Amniotic stem cell (primary cell): Measurements from ENCODE around the gene NPIPB6.
"Not testable (repeated sequence)": the region's sequence is repeated elsewhere in the genome, so short reads cannot be mapped to it uniquely, and the experiment has no call there.

Experiments
- DNase-seq: peaks from one replicate; lab custom pipeline; 2025; lab: John Stamatoyannopoulos, UW

NPIPB6 gene

DNA sequence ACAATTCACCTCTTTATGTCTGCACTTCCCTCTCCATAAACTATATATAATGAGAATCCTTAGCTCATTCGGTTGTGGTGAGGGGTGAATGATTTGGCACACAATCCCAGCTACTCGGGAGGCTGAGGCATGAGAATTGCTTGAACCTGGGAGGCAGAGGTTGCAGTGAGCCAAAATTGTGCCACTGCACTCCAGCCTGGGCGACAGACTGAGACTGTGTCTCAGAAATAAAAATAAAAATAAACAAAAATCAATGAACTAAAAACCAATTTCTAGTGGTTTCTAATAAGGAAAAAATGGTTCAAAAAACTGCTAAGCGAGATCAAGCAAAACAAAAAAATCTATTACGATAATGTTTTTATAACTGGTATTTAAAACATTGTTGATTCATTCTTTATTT lies at the start of gene NPIPB6:
Gene NPIPB6, minus strand, starts transcription at position 101 of the 400 bp plus-strand sequence. CDS start 686 bp downstream, outside the sequence.
- DNase-seq: not testable (repeated sequence)

DNA sequence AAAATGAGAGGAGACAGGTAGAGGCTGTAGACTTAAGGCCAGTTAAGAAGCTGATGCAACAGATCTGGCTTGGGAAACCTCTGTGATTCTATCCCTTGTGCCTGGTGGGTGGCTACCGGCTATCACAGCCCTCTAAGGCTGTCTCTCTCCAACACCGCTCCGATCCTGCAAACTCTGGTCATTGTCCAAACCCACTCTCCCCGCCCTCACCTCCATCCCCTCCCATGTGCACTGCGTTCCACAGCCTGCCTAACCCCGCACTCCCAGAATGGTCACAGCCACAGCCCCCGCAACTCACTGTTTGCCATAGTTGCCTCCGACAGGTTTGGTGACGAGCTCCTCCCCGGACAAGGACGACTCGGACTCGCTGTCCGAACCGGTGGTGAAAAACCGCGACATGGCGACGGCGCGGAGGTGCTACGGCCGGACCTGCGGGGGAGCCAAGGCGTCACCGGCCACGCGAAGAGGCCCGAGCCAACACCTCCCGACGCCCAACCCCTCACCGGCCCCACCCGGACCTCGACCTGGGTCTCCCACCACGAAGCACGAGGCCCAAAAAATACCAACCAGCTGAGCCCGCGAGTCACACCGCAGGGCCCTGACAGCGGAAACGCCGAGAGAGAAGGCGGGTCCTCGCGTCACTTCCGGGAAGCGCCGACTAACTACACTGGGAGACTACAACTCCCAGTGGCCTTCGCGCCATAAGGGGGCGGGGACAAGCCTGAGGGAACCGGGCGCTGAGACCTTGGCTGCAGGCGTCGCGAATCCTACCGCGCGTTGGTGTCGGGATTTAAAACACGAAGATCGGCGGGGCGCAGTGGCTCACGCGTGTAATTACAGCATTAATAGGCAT lies 40.1 kb upstream of the NPIPB6 start, which contains the start of gene EIF3CL:
Gene EIF3CL, minus strand, starts transcription at position 622 of the 853 bp plus-strand sequence. Its CDS starts 223 bp downstream, at position 399.
- not testable (repeated sequence) for DNase-seq

DNA sequence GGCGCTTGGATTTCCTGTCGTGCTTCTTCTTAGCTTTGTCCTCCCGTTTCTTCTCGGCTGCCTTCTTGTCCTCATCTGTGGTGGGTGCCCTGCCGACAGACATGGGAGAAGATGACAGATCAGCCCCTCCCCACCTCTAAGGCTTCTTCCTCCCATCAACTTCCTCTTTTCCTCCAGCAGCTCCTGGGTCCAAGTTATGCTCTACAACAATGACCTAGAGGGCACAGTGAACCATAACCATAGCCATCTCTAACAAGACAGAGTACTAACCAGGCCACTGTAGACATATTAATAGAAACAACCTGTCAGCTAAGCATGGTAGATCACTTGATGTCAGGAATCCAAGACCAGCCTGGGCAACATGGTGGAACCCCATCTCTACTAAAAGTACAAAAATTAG lies 28.7 kb upstream of the NPIPB6 start:
- not testable (repeated sequence) for DNase-seq

DNA sequence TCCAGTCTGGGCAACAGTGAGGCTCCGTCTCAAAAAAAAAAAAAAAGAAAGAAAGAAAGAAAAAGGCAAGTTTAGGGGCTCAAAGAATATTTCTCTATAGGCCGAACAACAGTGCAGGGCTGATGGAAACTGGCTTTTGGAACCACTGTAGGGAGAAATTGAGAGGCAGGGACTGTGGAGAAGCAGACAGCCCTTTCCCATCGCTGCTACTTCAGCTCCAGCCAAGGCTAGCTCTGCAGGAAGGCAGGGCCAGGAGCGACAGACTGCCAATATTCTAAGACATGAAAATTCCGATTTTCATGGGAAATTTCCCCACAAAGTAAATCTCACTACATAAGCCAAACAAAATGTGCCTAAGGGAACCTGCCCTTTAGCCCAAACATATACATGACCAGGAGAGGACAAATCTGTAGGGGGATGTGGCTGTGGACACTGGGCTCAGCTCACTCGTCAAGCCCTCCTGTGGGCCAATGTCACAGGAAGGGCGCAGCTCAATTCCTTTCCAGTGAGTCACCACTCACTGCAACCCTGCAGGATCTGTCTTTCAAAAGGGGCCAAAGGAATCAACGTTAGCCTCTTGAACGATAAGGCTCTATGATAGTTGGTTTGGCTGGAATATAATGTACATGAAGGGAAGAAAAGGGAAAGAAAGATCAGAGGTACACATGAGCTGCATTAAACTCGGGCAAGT lies 19.0 kb upstream of the NPIPB6 start:
- not testable (repeated sequence) for DNase-seq

DNA sequence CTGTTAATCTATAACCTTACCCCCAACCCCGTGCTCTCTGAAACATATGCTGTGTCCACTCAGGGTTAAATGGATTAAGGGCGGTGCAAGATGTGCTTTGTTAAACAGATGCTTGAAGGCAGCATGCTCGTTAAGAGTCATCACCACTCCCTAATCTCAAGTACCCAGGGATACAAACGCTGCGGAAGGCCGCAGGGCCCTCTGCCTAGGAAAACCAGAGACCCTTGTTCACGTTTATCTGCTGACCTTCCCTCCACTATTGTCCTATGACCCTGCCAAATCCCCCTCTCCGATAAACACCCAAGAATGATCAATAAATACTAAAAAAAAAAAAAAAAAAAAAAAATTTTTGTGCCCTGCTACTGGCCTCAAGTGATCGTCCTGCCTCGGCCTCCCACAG lies 14.5 kb upstream of the NPIPB6 start:
- not testable (repeated sequence) for DNase-seq

DNA sequence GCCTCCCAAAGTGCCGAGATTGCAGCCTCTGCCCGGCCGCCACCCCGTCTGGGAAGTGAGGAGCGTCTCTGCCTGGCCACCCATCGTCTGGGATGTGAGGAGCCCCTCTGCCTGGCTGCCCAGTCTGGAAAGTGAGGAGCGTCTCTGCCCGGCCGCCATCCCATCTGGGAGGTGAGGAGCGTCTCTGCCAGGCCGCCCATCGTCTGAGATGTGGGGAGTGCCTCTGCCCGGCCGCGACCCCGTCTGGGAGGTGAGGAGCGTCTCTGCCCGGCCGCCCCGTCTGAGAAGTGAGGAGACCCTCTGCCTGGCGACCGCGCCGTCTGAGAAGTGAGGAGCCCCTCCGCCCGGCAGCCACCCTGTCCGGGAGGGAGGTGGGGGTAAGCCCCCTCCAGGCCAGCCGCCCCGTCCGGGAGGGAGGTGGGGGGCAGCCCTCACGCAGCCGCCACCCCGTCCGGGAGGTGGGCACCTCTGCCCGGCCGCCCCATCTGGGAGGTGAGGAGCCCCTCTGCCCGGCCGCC lies 13.9 kb upstream of the NPIPB6 start:
- DNase-seq: not testable (repeated sequence)

DNA sequence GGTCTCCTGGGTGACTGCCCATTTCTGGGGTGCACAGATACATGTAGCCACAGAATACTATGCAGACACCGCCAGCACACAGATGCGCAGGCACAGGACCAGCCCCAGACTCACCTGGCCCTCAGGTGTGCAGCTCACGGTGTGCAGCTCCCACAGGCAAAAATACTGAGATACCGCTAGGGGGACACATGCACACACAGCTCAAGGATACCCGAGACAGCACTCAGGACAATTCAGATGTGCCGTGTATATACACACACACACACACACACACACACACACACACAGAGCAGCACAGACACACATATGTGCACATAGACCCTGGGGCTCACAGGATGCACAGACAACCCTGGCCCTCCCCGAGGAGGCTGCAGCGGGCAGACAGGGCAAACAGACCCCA lies 11.8 kb upstream of the NPIPB6 start:
- not testable (repeated sequence) for DNase-seq

DNA sequence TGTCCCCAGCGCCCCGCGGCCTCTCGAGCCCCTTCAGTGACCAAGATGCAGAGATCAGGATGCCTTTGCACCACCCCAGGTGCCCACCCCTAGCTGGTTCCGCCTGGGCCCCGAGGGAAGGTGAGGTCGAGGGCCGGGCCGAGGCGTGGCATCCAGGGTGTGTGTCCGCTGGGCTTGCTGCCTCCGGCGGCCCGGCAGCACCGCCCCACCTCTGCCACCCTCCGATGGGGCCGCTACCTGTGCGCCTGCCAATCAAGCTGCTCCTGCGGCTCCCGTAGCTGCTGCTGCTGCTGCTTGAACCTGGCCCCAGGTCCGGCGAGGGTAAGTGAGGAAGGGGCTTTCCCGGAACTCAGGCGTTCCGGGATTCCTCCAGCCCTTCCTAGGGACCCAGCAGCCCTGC lies 11.0 kb upstream of the NPIPB6 start:
- not testable (repeated sequence) for DNase-seq

DNA sequence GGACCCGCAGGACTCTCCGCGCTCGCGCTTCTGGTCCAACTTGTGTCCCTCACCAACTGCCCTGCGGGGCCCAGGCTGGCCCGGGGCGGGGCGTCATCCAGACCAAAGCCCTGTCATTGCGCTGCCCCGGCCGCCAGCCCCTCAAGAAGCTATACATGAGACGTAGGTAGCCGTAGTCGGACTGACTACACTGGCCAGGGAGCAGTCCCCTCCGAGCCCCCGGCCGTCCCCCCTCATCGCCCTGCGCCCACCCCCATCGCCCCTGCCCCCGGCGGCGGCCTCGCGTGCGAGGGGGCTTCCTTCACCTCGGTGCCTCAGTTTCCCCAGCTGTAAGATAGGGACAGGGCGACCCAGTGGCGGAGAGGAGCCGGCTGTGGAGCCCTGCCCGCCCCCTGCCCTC lies 4.6 kb upstream of the NPIPB6 start:
- not testable (repeated sequence) for DNase-seq

DNA sequence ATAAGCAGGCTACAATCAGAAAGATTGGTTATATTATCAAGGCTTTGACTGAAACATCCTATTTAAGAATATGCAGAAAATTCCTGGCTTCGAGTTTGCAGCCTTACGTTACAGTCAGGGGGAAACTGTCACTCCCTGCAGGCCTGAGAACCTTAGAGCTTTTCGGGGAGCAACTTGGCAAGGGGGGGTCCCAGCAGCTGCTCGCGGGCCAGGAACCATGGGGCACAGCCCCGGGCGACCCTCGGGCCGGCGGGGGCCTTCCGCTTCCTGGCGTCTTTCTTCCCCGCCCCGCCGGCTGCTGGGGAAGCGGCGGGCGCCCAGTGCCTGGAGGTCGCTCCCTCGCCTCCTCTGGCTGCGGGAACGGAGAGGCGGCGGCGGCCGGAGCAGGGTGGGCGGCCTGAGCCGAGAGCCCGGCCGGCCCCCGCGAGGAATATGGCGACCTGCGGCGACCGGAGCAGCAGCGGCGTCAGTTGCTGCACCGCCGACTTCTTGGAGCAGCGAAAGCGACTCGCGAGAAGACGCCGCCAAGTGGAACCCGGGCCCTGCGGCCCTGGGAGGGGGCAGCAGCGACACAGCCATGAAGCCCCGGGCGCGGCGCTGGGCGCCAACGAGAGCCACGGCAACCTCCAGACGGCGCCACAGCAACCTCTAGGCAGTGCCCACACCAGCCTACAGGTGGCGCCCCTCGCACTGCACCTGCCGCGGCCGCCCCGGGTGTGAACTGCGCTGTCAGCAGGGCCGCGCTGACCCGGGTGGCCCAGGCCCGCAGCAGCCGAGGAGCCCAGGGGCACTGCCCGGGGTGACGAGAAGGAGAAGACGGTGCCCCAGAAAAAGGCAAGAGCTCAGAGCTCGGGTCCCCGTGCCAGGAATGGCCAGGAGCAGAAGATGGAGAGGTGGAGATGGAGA lies 1.2 kb upstream of the NPIPB6 start:
- DNase-seq: not testable (repeated sequence)

DNA sequence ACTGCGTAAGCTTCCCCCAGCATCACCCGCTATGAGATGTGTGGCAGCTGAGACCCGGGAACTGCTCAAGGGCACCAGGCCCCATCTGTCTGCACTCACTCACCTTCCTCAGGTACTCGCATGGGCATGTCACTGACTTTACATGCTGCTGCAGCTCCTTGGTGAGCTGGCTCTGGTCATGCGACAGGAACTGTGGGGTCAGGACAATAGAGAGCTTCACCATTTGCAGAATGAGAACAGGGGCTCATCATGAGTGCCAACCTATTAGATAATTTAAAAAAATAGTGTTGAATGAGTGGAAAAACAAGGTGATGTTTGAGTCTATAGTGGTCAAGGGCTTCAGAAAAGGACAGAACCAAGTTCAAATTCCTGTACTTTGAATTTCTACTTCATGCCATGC lies 708 bp downstream of the NPIPB6 start:
- DNase-seq: not testable (repeated sequence)

DNA sequence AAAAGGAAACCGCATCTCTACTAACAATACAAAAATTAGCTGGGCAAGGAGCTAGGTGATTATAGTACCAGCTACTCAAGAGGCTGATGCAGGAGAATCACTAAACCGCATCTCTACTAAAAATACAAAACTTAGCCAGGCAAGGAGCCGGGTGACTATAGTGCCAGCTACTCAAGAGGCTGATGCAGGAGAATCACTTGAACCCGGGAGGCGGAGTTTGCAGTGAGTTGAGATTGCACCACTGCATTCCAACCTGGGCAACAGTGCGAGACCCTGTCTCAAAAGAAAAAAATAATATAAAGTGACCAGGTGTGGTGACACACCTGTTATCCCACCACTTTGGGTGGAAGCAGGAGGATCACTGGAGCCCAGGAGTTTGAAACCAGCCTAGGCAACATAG lies 25.1 kb downstream of the NPIPB6 start:
- DNase-seq: not testable (repeated sequence)

DNA sequence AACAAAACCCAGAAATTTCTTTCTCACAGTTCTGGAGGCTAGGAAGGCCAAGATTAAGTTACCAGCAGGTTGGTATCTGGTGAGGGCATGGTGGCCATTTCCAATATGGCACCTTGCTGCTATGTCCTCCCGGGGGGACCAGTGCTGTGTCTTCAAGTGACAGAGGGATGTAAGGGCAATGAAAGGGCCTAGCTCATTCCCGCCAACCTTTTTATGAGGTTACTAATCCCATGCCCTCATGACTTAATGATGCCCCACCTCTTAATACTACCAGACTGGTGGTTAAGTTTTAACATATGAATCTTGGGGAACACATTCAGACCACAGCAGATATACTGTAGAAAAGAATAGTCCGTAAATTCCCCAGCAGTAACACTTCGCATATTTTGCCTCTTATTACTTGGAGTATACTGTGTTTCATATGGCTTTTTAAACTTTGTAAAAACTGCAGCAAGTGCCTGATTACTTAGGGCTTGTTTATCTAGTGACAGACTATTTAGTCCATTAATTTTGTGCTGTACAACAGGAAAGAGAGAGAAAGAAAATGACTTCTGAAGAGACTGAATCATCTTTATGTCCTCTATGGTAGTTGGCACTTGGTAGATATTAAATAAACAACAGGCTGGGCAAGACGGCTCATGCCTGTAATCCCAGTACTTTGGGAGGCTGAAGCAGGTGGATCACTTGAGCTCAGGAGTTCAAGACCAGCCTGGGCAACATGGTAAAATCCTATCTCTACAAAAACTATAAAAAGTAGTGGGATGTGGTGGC lies 26.2 kb downstream of the NPIPB6 start:
- not testable (repeated sequence) for DNase-seq

DNA sequence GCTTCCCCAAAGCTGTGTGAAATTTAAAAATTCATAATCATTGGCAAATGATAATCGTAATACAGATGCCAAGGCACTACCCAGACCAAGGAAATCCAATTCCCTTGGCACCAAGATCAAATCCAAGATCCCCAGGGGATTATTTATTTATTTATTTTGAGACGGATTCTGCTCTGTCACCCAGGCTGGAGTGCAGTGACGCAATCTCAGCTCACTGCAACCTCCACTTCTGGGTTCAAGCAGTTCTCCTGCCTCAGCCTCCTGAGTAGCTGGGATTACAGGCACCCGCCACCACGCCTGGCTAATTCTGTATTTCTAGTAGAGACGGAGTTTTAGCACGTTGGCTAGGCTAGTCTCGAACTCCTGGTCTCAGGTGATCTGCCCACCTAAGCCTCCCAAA lies 27.6 kb downstream of the NPIPB6 start:
- not testable (repeated sequence) for DNase-seq

DNA sequence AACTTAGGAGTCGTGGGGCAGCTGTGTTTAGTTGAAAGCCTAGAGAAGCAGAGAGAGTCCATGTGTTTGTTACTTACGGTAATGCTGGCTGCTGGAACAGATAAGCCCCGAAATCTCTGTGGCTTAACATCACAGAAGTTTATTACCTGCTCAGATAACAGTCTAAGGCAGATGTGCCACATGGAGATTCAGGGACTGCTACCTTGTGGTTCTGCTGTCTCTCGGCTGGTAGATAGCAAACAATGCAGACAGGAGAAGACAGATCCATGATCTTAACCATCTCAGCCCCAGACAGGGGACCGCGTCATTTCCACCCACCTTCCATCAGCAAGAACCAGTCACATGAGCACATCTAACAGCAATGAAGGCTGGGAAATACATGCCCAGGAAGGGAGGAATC lies 30.7 kb downstream of the NPIPB6 start:
- DNase-seq: not testable (repeated sequence)

DNA sequence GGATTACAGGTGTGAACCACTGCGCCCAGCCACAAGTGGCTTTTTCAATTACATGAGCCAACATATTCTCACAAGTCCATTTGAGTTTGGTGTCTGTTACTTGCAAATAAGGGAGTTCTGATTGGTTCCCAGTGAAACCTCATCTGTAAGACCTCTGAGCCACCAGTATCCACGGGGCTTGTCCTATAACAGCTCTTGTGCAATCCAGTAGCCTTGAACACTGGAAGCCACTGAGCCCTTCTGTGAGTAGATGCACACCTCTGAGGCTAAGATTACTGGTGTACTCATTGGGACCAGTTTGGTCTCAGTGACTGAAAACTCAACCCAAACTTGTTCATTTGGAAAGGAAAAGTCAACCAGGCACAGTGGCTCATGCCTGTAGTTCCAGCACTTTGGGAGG lies 32.3 kb downstream of the NPIPB6 start:
- DNase-seq: not testable (repeated sequence)

DNA sequence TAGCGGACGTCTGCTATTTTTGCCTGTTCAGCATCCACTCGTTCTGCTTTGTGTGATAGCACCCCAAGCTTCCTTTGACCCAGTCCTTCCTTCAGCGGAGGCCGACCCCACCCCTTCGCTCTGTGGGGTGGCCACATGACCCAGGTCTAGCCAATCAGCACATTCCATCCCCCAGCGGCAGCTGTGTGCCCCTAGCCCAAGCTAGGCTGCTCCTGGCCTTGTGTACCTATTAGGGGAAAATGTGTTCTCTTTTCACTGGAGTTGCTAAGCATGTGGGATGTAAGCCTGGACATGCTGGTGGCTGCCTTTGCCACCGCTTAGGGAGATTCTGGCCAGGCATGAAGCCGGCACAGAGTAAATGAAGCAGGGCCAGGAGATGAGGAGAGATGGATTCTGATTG lies 33.1 kb downstream of the NPIPB6 start:
- DNase-seq: not testable (repeated sequence)

DNA sequence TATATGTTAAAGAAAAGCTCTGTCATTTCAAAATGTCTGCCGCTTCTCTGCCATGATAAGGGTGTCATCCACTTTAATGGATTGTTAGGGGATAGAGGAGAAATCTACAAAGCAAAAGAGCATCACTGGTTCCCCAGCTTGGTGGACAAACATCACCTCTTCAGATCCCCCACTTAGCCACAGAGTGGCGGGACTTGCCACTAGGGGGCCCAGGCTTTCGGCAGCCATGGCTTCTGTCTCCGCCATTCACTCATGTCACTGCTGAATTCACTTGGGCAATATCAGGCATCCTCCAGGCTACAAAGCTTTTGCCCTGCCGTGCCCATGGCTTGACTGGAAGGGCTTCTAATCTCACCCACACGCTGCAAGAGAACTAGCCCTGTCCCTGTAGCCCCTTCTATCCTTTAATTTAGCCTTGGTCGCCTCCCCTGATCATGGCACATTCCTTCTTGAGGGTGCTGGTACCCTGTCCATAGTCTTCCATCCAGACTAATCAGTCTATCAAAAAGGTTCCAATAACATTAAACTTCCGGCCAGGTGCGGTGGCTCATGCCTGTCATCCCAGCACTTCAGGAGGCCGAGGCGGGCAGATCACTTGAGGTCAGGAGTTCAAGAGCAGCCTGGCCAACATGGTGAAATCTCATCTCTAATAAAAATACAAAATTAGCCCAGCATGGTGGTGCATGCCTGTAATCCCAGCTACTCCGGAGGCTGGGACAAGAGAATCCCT lies 36.3 kb downstream of the NPIPB6 start:
- DNase-seq: no peak

DNA sequence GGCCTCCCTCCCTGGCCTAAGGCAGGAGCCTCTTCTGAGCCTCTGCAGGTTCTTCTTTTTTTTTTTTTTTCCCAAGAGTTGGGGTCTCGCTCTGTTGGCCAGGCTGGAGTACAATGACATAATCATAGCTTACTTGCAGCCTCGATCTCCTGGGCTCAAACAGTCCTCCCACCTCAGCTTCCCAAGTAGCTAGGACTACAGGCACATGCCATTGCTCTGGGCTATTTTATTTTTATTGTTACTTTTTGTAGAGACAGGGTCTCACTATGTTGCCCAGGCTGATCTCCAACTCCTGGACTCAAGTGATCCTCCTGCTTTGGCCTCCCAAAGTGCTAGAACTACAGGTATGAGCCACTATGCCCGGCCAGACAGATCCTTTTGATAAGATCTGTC lies 38.4 kb downstream of the NPIPB6 start:
- DNase-seq: no peak

DNA sequence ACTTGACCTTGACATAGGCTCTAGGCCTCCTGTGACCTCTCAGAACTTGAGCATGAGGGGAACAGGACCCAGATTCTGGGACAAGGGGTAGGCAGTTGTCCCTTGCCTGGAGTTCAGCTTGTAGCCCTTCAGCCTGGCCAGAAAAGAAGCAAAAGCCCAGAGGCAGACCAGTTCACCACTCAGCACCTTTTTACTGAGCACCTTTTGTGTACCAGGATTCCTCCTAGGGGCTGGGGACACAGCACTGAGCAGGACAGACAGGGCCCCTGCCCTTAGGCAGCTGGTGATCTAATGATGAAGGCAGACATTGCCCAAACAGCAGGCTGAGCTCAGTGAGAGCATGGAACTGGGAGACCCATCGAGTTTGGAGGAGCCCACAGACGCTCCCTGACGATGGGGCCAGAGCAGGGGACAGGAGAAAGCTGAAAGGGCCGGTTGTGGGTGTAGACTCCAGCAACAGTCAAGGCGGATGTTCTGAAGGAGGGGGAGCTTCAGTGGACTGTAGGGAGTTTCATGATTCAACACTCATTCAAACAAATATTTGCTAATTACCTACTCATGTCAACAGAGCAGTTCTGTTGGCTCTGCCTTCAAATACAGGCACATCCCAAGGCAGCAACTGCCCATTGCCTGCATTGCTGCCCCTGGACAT lies 38.9 kb downstream of the NPIPB6 start:
- no peak for DNase-seq
